ENCODE measurements around the gene MOB3B.

MOB3B gene
- long read RNA-seq, donor 1, full-length matches to known transcripts = 2 of 2 reads
- long read RNA-seq, donor 1, partial matches to known transcripts = 0 of 2 reads
- long read RNA-seq, donor 1, other reads (novel, unspliced or antisense) = 0 of 2 reads
- long read RNA-seq, donor 2, full-length matches to known transcripts = 1 of 1 reads
- long read RNA-seq, donor 2, partial matches to known transcripts = 0 of 1 reads
- long read RNA-seq, donor 2, other reads (novel, unspliced or antisense) = 0 of 1 reads
- long read RNA-seq, donor 3, full-length matches to known transcripts = 9 of 9 reads
- long read RNA-seq, donor 3, partial matches to known transcripts = 0 of 9 reads
- long read RNA-seq, donor 3, other reads (novel, unspliced or antisense) = 0 of 9 reads
- long read RNA-seq, donor 4, full-length matches to known transcripts = 14 of 14 reads
- long read RNA-seq, donor 4, partial matches to known transcripts = 0 of 14 reads
- long read RNA-seq, donor 4, other reads (novel, unspliced or antisense) = 0 of 14 reads
- long read RNA-seq, donor 5, full-length matches to known transcripts = 5 of 5 reads
- long read RNA-seq, donor 5, partial matches to known transcripts = 0 of 5 reads
- long read RNA-seq, donor 5, other reads (novel, unspliced or antisense) = 0 of 5 reads
- long read RNA-seq, donor 6, full-length matches to known transcripts = 9 of 9 reads
- long read RNA-seq, donor 6, partial matches to known transcripts = 0 of 9 reads
- long read RNA-seq, donor 6, other reads (novel, unspliced or antisense) = 0 of 9 reads
- long read RNA-seq, donor 7, full-length matches to known transcripts = 13 of 31 reads
- long read RNA-seq, donor 7, partial matches to known transcripts = 18 of 31 reads
- long read RNA-seq, donor 7, other reads (novel, unspliced or antisense) = 0 of 31 reads
- long read RNA-seq, donor 8, full-length matches to known transcripts = 5 of 5 reads
- long read RNA-seq, donor 8, partial matches to known transcripts = 0 of 5 reads
- long read RNA-seq, donor 8, other reads (novel, unspliced or antisense) = 0 of 5 reads

DNA sequence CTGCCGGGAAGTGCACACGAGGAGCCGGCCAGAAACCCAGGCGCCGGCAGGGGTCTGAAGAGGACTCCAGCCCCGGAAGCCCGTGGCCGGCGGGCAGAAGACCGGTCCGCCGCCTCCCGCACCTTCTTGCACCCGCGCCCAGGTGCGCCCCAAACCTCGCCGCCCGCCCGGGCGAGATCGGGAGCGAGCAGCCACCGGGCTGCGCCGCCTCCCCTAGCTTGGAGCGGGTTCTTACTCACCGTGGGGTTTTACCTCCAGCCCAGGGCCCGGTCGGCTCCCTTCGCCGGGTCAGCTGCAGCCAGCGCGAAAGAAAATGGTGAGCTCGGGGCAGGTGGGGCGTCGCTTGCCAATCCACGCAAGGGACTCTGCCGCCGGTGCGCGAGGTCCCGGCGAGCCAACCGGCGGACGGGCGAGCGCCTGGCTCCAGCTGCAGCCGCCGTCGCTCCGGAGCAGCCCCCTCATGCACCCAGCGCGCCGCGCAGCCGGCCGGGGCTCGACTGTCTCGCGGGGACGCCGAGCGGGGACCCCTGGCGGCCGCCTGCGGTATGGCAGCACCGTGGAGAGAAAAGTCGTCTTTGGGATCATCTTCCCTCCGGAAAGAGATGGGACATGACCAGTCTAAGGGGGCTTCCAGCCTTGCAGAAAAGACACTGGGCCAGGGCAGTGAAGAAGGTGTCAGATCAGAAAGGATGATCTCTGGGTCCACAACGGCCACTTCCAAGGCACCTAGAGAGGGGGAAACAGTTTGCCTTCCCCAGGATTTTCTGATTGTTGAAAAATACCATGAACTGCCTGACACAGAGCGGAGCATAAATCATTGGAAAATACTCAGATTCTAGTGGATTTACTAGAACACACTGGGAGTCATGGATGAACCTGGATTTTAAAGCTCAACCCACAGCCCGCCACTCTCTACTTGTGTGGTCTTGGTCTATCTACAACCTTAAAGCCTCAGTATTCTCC, at the start of gene MOB3B:
Gene MOB3B (minus strand): TSS at position 499 of the 963 bp plus-strand sequence. CDS start 74,264 bp downstream, outside the sequence.
- peak; percentile 98 for DNase-seq

DNA sequence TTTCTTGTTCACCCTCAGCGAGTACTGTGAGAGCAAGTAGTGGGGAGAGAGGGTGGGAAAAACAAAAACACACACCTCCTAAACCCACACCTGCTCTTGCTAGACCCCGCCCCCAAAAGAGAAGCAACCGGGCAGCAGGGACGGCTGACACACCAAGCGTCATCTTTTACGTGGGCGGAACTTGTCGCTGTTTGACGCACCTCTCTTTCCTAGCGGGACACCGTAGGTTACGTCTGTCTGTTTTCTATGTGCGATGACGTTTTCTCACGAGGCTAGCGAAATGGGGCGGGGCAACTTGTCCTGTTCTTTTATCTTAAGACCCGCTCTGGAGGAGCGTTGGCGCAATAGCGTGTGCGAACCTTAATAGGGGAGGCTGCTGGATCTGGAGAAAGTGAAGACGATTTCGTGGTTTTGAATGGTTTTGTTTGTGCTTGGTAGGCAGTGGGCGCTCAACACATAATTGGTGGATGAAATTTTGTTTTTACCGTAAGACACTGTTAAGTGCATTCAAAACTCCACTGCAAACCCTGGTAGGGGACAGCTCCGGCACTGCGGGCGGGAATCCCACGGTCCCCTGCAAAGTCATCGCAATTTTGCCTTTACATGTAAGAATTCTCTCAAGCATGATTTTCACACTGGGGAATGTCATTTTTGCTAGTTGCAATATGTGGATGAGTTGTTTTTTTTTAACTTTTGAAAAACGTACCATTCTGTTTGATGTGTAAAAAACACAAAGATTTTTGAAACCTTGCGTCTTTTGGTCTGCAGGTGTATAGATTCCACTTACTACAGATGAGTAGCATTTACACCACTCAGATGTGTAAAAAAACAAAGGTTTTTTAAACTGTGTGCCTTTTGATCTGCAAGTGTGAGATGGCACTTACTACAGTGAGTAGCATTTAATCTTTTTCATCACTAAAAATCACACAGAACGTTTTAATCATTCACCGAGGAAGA, 44.3 kb upstream of the MOB3B start:
- DNase-seq = peak; percentile 93

DNA sequence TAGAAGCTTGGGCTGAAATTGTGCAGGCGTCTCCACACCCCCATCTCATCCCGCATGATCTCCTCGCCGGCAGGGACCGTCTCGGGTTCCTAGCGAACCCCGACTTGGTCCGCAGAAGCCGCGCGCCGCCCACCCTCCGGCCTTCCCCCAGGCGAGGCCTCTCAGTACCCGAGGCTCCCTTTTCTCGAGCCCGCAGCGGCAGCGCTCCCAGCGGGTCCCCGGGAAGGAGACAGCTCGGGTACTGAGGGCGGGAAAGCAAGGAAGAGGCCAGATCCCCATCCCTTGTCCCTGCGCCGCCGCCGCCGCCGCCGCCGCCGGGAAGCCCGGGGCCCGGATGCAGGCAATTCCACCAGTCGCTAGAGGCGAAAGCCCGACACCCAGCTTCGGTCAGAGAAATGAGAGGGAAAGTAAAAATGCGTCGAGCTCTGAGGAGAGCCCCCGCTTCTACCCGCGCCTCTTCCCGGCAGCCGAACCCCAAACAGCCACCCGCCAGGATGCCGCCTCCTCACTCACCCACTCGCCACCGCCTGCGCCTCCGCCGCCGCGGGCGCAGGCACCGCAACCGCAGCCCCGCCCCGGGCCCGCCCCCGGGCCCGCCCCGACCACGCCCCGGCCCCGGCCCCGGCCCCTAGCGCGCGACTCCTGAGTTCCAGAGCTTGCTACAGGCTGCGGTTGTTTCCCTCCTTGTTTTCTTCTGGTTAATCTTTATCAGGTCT, 43.5 kb upstream of the MOB3B start, which contains the start of gene C9orf72:
Gene C9orf72 (minus strand): TSS at position 564 of the 716 bp plus-strand sequence. CDS start 6,361 bp downstream, outside the sequence.
- DNase-seq = peak; percentile 98

DNA sequence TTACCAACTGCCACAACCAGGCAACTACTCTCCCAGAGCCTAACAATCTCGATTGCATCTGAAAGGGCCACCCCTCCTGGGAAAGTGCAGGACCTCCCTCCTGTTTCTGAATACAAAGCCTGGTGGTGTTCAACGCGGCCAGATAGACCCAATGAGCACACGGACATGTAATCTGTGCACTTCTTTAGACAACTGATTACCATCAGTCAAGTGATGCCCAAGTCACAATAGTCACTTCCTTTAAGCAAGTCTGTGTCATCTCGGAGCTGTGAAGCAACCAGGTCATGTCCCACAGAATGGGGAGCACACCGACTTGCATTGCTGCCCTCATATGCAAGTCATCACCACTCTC, 42.9 kb upstream of the MOB3B start:
- no peak for DNase-seq

DNA sequence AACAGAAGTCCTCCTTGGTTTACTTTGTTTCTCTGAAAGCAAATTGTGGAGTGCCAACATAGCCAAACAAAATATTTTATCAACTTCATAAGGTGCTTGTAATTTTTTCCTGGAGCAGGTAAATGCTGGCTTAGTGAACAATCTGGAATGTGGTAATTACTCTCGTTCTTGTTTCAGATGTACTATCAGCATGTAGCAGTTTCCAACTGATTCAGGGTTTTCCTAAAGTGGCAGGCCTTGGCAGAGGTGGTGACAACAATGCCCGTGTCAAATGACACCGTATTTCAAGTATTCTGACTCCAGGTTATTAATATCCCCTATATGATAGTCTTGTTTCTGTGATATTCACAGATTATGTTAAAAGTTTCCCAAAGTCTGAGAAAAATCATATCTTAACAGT, 42.4 kb upstream of the MOB3B start:
- no peak for DNase-seq

DNA sequence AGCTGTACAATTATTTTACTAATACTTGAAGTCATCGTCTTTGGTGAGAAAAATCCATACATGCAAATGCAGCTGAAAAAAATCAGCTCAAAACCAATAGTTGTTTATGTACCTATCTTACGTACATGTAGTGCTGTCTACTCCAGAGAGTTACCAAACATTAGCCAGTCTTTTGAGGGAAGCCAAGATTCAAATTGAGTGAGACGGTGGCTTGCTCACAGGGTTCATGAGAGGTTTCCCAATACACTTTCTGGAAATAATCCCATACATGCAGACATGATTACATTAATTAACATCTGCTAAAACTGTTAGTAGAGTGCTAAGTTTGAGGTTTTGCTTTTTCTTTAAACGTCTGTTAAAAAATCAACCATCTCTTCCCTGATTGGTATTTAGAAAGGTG, 41.4 kb upstream of the MOB3B start:
- no peak for DNase-seq

DNA sequence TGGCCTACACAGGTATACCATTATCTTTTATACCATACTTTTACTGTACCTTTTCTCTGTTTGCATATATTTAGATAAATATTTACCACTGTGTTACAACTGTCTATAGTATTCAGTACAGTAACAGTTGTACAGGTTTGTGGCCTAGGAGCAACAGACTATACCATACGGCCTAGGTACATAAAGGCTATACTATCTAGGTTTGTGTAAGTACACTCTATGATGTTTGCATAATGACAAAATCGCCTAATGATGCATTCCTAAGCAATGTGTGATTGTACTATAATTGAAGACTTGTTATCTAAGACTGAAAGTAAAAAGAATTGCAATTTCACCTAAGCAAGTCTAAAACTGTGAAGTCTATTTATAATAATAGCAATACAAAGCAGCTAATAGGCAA, 39.8 kb upstream of the MOB3B start:
- DNase-seq = no peak

DNA sequence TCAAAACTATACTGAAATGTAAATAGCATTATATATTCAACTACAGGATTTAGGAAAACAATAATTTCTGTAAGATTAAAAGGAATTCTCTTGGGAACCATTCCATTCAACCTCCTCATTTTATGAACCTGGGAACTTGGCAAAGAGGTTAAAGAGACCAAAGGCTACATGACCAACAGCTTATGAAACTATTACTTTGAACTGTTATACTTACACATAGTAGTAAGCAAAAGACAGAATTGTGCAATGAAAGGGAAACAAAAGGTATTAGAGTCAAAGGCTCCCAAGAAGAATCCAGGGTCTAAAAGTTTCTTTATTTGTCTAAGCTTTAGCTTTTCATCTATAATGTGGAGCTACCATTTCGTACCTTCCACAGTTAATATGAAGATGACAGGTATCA, 36.5 kb upstream of the MOB3B start:
- no peak for DNase-seq

DNA sequence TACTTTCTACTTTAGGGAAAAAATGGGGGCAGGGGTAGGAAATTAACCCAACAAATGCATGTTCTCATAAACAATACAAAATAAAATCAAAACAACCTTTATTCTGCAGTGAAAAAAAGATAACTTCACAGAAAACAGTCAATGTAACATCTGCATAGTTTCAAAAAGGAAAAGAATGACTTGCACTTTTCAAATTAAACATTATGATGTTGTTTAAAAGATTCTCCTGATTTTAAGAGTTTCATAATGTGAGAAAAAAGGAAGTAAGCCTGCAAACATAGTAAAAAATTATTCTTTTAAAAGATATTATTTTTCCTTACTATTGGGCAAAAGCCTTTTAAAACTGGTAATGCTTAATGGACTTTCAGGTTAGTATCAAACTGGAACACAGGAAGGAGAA, 36.1 kb upstream of the MOB3B start:
- DNase-seq = no peak

DNA sequence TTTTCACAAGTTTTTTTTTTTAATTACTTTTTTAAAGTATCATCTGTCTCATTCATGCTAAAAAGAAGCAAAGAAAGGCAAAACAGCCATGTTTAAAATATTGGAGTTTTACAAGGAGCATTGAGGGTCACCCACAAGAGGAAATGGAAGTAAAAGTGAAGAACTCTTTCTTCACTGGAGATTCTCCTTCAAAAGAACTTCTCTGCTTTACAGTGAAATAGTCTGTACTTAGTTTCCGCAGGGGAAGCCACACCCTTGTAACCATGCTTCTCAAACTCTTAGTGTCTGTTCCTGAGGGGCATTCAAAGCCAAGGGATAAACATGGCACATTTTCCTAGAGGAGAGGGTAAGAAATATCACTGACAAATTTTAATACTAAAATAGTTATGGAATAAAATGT, 35.1 kb upstream of the MOB3B start:
- DNase-seq = no peak

DNA sequence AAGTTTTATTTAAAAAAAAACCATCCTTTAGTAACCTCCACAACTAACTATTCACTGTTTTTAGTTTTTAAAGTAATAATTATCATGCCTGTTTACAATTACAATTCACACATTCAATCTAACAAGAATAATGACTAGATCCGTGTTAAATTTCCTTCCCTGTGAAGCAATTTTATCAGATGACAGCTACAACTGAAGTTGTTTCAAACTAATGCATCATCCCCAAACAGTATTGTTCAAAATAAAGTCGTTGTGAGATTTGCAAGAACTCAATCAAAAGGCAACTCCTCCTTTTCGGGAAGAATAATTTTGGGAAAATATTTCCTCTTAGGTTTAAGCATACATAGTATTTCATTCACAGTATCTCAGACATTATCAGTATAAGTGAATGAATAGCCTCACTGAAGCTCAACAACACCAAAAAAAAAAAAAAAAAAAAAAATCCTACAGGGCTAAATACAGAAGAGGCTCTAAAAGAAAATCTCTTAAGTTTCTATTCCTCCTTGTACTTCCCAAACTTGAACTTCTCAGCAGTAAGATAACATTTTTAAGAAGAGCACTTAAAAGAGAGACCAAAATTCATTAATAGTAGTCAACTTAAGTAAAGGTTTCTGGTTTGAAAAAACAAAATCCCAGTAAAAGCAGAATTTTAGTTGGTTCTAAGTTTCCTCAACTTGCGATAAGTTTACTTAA, 34.3 kb upstream of the MOB3B start:
- no peak for DNase-seq

DNA sequence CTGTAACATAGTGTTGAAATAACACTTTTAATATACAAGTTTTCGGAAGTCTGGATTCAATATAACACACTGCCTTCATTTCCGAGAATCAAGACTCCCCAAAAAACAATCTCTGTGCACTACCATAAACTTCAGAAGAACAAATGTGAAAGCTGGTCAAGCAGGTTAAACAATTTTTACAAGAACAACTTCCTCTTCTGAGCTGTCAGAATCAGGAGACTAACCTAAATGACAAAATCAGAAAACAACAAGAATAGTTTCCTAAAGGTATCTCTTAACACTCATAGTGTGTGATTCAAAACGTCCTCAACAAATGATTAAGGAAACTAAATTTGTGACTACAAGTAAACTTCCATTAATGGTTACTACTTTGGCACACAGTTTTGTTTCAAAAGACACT, 32.1 kb upstream of the MOB3B start:
- DNase-seq = no peak

DNA sequence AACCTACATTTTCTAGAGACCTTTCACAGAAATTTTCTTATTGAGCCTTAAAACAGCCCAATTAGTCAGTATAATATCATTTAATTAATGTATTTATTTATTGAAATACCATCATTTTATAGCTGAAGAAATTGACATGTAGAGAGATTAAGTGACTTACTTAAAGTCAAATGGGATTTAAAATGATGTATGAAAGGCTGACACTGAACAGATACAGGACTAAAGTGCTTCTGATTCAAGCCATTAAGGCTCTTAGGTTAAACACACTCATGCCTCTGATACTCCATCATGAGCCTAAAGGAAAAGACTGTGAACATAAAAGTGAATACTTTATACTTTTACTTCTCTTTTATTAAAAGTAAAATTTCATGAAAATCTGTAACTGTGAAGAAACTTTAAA, 30.8 kb upstream of the MOB3B start:
- no peak for DNase-seq

DNA sequence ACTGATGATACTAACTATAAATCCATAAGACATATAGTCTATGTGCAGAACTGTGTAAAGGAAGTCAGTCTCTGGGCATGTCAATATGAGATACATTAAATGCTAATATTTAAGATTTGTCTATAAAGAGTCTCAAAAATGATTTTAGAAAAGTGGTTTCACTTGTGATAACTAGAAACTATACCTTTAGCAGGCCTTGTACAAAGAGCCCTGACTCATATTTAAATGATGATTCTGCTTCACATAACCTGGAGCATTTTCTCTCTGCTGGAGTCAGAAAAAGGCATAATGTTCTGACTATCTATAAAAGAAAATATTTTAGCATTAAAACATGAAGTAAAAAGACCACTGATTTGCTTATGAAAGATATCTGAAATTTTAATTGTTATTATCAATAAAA, 28.7 kb upstream of the MOB3B start:
- no peak for DNase-seq

DNA sequence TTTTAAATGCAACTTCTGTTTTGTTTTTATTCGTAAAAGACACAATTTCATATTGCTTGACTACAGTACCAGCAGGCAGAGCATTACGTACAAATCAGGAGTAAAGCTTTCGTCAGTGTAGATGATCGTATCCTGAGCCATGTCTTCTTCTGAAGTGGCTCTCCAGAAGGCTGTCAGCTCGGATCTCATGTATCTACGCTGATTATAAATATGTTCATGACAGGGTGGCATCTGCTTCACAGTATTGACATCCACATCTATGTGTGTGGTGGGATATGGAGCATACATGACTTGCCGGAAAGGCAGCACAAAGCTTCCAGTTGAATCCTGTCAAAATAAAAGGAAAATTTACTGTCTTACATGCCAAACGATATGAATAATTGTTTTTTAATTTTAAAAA, 26.9 kb upstream of the MOB3B start:
- no peak for DNase-seq

DNA sequence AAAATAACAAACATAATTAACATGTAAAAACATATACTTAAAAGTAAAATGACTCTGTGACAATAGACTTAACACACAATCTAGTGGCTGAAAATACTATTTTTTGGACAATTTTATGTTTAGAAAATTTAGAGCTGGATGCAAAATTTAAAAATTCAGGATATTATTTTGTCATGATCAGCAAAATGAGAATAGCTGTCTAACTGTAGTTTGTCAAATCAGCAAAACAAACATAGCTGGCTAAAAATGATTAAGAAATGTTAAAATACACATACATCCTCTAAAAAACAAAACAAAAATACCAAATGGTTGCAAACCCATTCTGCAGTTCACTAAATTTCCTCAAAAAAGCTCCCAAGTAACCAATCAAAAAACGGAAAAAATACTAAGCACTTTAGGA, 25.1 kb upstream of the MOB3B start:
- DNase-seq = no peak

DNA sequence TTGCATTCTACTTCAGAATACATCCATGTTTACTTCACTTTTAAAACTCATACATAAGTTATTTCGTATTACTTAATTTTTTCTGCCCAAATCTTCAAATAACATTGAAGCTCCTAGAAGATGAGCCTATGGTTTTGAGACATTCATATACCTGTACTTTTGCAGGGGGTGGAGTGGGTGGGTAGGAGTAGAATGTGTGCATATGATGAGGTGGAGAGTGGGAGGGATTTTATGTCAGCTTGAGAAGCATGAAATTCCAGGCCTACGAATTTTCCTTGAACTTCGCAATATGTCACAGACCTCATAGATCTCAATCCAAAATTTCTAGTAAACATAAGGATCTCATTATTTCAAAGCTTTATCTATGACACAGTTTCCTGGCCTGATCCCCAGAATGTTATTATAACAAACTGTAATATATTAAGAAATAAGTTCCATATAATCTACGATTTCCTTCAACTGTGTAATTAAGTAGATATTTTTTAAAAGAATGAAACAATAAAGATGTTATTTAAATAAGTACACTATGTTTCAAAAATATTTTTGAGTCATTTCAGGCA, 19.7 kb upstream of the MOB3B start:
- DNase-seq = no peak

DNA sequence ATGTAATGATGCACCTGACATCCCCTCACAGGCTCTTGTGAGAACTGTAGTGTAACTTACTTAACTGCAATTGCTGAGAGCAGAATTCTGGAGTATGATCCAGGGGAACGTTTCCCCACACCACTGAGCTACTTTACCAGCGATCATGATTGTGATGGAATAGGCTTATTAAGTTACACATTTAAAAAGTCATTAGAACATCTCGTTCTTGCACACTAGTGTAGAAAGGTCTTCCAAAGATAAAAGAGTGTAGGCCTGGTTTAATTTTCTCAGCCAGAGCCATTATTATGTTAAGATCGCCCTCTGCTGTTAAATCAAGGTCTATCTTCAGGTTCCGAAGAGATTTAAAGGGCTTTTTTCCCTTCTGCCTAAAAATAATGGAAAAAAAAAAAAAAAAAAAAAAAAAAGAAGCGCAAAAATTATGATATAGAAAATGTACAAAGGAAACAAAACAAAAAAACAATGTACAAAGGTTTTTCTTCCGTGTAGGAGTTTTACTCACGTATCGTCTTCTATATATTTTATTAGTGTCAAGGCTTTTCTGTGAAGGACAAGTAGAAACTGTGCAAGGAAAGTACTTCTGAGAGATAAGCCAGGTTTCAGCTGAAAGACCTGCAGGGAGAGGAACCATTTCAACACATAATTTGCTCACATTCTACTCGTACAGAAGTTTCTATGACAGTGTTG, 18.6 kb upstream of the MOB3B start:
- no peak for DNase-seq
